Epidermal melanocyte (primary cell): ENCODE measurements around the gene RAPGEF4.

Experiments
- DNase-seq: peaks from one replicate; pipeline ENCODE4 v3.0.0; 2011; ENCODE audit warnings: low spot score; ENCODE audit not compliant: insufficient read length

The RAPGEF4 gene

GRCh38 chr2:172822585-172822984 lies 86.9 kb downstream of the RAPGEF4 start:
- DNase-seq = no peak

GRCh38 chr2:172823261-172823850 lies 87.7 kb downstream of the RAPGEF4 start:
- peak; percentile 38 for DNase-seq

GRCh38 chr2:172826522-172826921 lies 90.9 kb downstream of the RAPGEF4 start:
- no peak for DNase-seq

- no peak for DNase-seq
Observed at GRCh38 chr2:172829229-172829628, 93.6 kb downstream of the RAPGEF4 start.

GRCh38 chr2:172830482-172830881 lies 94.8 kb downstream of the RAPGEF4 start:
- no peak for DNase-seq

- DNase-seq = no peak
Observed at GRCh38 chr2:172833898-172834297, 98.3 kb downstream of the RAPGEF4 start.

- DNase-seq = no peak
Observed at GRCh38 chr2:172834881-172835280, 99.2 kb downstream of the RAPGEF4 start.

- no peak for DNase-seq
Observed at GRCh38 chr2:172836347-172836821, 100.7 kb downstream of the RAPGEF4 start.

- no peak for DNase-seq
Observed at GRCh38 chr2:172836827-172837226, 101.2 kb downstream of the RAPGEF4 start.

GRCh38 chr2:172839446-172839845 lies 103.8 kb downstream of the RAPGEF4 start:
- no peak for DNase-seq

- DNase-seq = no peak
Observed at GRCh38 chr2:172842511-172843265, 107.0 kb downstream of the RAPGEF4 start.

- no peak for DNase-seq
Observed at GRCh38 chr2:172843266-172843582, 107.6 kb downstream of the RAPGEF4 start.

- no peak for DNase-seq
Observed at GRCh38 chr2:172843902-172844715, 108.5 kb downstream of the RAPGEF4 start.

GRCh38 chr2:172845028-172845630 lies 109.5 kb downstream of the RAPGEF4 start:
- no peak for DNase-seq

- DNase-seq = no peak
Observed at GRCh38 chr2:172846551-172846950, 110.9 kb downstream of the RAPGEF4 start.

GRCh38 chr2:172847188-172847587 lies 111.5 kb downstream of the RAPGEF4 start:
- DNase-seq = no peak

GRCh38 chr2:172848519-172848918 lies 112.9 kb downstream of the RAPGEF4 start:
- no peak for DNase-seq

GRCh38 chr2:172849519-172850217 lies 114.0 kb downstream of the RAPGEF4 start:
- no peak for DNase-seq

- no peak for DNase-seq
Observed at GRCh38 chr2:172855588-172855987, 119.9 kb downstream of the RAPGEF4 start.

- no peak for DNase-seq
Observed at GRCh38 chr2:172856606-172857005, 121.0 kb downstream of the RAPGEF4 start.

- no peak for DNase-seq
Observed at GRCh38 chr2:172858473-172858745, 122.8 kb downstream of the RAPGEF4 start.
